Measurements from ENCODE around the gene ADAMTS9. TPM values are rescaled to one million over a fixed set of nuclear protein-coding genes. Genes with fewer than 3 reads are reported as not detected.
A peak's percentile ranks its signal among the peaks of the same experiment; 100 is the strongest.

The ADAMTS9 gene
- polyA plus RNA-seq, 1 experiment: 0.16 TPM

- Histone ChIP-seq H3K36me3 (ENCODE audit: control insufficient read depth, insufficient read depth, low read length) (no peaks in the 10 kb centered on the region), H3K4me3 (ENCODE audit: low read depth, low read length) (no peak overlapping the region), H3K27me3 (ENCODE audit: control insufficient read depth, insufficient read depth, low read length) (no peaks in the 10 kb centered on the region)
- CTCF ChIA-PET: no interaction called here
- POLR2A ChIA-PET: no interaction called here
- DNase-seq (ENCODE audit: low read depth): no peak
- TF ChIP-seq CTCF (IDR thresholded peaks at IDR 0.05; ENCODE audit: insufficient read depth, low read depth, low read length): no peak
Measured at GRCh38 chr3:64726414-64727090, 38.8 kb upstream of the ADAMTS9 start.

GRCh38 chr3:64718976-64719375, 31.2 kb upstream of the ADAMTS9 start:
- ChIA-PET CTCF (interaction anchor here (1.0 to 1.1 kb wide), 2 partner anchors 10 to 12 kb away, joined by 3 to 4 read pairs; no protein-coding TSS in a partner anchor), POLR2A (no interaction called here)
- no peak for TF ChIP-seq CTCF (IDR thresholded peaks at IDR 0.05; ENCODE audit: insufficient read depth, low read depth, low read length)
- H3K27me3 ChIP-seq (ENCODE audit: control insufficient read depth, insufficient read depth, low read length): no peaks in the 10 kb centered on the region
- DNase-seq (ENCODE audit: low read depth): no peak
- H3K36me3 ChIP-seq (ENCODE audit: control insufficient read depth, insufficient read depth, low read length): no peaks in the 10 kb centered on the region
- H3K4me3 ChIP-seq (ENCODE audit: low read depth, low read length): no peak overlapping the region

- Histone ChIP-seq H3K27me3 (ENCODE audit: control insufficient read depth, insufficient read depth, low read length) (no peaks in the 10 kb centered on the region), H3K36me3 (ENCODE audit: control insufficient read depth, insufficient read depth, low read length) (no peaks in the 10 kb centered on the region), H3K4me3 (ENCODE audit: low read depth, low read length) (no peak overlapping the region)
- POLR2A ChIA-PET: no interaction called here
- CTCF ChIA-PET: interaction anchor here (0.7 to 1.1 kb wide), 2 partner anchors 11 to 66 kb away, joined by 4 to 5 read pairs; no protein-coding TSS in a partner anchor
- TF ChIP-seq CTCF (IDR thresholded peaks at IDR 0.05; ENCODE audit: insufficient read depth, low read depth, low read length): peak; percentile 48
- DNase-seq (ENCODE audit: low read depth): no peak
Measured at GRCh38 chr3:64717872-64718613, 30.2 kb upstream of the ADAMTS9 start.

- no peak overlapping the region for H3K4me3 ChIP-seq (ENCODE audit: low read depth, low read length)
- CTCF ChIA-PET: interaction anchor here (0.7 to 1.8 kb wide), 2 partner anchors 11 to 65 kb away, joined by 5 read pairs; no protein-coding TSS in a partner anchor
- TF ChIP-seq CTCF (IDR thresholded peaks at IDR 0.05; ENCODE audit: insufficient read depth, low read depth, low read length): no peak
- H3K36me3 ChIP-seq (ENCODE audit: control insufficient read depth, insufficient read depth, low read length): no peaks in the 10 kb centered on the region
- no peaks in the 10 kb centered on the region for H3K27me3 ChIP-seq (ENCODE audit: control insufficient read depth, insufficient read depth, low read length)
- DNase-seq (ENCODE audit: low read depth): no peak
- POLR2A ChIA-PET: no interaction called here
Measured at GRCh38 chr3:64717411-64717810, 29.6 kb upstream of the ADAMTS9 start.

GRCh38 chr3:64716110-64716710, 28.4 kb upstream of the ADAMTS9 start:
- DNase-seq (ENCODE audit: low read depth): no peak

More at GRCh38 chr3:64716110-64716710, 28.4 kb upstream of the ADAMTS9 start:
- no peak overlapping the region for H3K4me3 ChIP-seq (ENCODE audit: low read depth, low read length)
- CTCF ChIA-PET: interaction anchor here (0.6 to 1.8 kb wide), 3 partner anchors 12 to 187 kb away, joined by 3 to 5 read pairs (median 3); no protein-coding TSS in a partner anchor
- POLR2A ChIA-PET: no interaction called here
- no peaks in the 10 kb centered on the region for H3K27me3 ChIP-seq (ENCODE audit: control insufficient read depth, insufficient read depth, low read length)
- no peaks in the 10 kb centered on the region for H3K36me3 ChIP-seq (ENCODE audit: control insufficient read depth, insufficient read depth, low read length)
- no peak for TF ChIP-seq CTCF (IDR thresholded peaks at IDR 0.05; ENCODE audit: insufficient read depth, low read depth, low read length)

Data from BJ (cell line).